HK-2 (cell line): ENCODE measurements around the gene SSH2.
"Not testable (repeated sequence)": the region's sequence is repeated elsewhere in the genome, so short reads cannot be mapped to it uniquely, and the experiment has no call there.

Source experiments
- DNase-seq: peaks from one replicate; pipeline ENCODE4 v3.0.0-alpha.2; 2018; ENCODE audit not compliant: unreplicated experiment

The SSH2 gene

DNA sequence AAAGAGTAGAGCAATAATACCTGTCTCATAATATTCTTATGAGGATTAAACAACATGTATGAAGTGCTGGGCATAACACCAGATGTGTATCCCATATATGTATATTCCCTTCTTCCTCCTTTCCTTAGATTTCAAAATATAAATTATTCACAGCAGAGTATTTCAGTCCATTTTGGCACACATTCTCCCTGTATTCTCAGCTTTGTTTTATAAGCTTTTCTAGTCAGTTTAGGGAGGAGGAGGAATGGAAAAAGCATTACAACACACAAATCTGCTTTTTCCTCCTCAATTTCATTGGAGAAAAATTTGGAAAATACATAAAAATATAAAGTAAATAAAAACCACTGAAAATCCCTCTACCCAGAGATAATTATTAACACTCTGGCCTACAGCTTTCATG, 260.8 kb downstream of the SSH2 start:
- DNase-seq, result no peak

DNA sequence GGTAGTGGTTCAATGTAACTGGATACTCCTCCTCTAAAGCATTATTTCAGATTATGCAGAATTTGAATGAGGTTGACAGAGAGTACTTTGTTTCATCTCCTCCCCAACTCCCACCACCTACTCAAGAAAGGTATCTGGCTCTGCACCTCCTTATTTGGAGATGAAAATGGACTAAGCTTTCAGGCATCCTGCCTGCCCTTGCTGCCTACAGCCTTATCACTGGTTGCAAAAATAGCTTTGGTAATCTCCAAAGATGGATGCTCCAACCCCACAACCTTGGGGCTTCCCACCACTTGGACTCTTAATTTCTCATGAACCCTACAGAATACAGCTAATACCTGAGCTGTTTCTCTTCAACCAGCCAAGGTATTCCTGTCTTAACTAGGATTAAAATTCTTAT, 262.1 kb downstream of the SSH2 start:
- no peak for DNase-seq

DNA sequence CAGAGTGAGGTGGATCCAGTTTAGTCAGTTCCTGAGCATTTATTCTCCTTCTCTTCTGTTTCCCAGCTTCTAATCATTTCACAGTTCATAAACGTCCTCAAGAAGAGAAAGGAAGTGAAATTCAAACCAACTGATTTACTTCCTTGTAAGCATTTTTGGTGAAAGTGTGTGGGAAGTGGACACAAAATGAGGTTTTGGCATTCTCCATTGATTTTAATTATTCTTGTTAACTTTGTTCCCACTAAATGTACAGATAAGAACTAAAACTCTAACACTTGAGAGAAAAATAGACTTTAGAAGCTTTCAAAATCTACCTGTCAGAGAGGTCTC, 264.6 kb downstream of the SSH2 start:
- no peak for DNase-seq

DNA sequence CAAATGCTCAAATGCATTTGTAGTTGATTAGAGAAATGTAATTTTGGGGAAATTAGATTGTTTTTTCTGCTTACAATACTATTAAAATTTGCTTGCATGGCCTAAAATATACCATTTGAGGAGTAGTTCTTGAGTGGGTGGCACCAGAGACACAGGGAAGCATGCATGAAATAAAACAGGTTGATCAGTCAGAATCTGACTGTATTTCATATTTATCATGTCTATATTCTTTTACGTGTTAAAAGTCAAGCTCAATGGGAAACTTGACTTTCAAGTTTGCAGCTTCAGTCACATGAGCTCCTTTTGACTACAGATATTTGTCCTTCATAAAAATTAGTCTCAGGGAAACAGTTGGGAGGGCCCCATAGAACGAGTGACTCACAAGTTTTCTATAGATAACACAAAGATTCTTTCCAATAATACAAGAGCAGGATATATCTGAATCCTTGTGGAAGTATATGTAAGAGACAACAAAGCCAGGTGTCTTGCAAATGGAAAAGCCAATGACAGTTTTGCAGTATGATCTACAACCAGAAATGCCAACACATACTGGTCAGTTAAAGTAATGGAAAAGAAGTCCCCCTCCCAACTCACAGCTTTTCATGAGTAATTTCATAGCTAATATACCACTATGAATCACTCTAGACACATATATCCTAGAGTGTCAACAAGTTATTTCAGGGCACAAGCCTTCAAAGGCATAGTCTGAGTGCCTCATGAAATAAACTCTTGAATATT, 265.1 kb downstream of the SSH2 start:
- DNase-seq, result no peak

DNA sequence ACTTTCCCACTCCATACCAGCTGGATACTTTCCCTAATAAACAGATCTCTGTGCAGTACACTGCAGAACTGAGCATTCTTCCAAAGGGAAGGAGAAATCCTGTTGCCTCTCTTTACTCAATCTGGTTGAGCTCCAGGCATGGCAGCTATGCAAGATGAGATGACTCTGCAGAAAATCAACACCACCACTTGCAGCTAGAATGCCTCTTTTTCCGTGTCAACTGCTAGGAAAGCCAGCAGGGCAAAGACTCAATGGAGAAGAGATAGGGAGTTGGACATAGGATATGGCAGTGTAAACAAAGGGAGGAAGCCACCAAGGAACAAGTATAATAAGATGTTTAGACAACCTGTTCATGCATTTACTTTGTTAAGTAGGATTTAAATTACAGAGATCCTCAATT, 266.9 kb downstream of the SSH2 start:
- no peak for DNase-seq

DNA sequence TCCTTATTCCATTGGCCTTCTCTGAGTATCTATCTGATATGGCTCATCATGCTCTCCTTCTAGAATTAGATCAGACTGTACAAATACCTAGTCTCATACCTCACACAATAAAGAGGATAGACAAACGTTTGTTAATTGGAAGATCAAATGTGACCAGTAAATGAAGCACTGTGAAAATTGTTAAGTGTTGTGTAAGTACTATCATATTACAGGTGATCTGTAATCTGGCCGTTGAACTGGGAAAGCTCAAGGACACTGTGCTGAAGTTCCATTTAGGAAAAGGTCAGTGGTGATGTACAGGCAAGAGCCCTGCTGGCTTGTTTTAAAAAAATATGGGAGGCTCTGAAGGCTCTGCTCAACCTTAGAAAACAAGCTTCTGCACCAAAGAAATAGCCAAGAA, 268.8 kb downstream of the SSH2 start:
- no peak for DNase-seq

DNA sequence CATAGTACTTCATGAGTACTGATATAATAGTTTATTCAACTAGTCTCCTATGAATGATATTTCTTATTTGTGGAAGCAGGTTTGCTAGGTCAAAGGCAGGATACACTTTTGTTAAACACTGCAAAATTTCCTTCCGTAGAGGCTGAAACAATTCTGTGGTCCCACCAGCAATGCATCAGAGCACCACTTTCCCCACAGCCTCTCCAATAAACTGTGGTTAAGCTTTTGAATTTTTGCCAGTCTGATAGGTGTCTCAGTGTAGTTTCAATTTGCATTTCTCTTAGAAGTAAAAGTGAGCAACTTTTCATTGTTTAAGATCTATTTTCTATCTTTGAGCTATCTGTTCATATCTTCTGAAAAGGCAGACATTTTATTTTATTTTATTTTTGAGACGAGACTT, 270.9 kb downstream of the SSH2 start:
- no peak for DNase-seq

DNA sequence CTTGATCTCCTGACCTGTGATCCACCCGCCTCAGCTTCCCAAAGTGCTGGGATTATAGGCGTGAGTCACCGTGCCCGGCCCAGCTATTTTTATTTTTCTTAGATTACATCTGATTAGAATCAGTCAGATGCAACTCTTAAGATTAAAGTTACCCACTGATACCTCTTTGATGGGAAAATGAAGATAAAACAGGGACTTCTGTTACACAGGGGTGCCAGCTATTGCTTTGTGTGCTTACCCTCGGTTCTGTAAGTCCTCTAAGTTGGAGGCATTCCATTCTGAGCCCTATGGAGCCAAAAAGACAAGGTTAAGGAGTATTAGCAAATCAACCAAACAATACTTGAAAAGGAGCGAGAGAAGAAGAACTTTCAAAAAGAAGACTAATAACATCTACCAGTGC, 274.7 kb downstream of the SSH2 start:
- DNase-seq, result no peak

DNA sequence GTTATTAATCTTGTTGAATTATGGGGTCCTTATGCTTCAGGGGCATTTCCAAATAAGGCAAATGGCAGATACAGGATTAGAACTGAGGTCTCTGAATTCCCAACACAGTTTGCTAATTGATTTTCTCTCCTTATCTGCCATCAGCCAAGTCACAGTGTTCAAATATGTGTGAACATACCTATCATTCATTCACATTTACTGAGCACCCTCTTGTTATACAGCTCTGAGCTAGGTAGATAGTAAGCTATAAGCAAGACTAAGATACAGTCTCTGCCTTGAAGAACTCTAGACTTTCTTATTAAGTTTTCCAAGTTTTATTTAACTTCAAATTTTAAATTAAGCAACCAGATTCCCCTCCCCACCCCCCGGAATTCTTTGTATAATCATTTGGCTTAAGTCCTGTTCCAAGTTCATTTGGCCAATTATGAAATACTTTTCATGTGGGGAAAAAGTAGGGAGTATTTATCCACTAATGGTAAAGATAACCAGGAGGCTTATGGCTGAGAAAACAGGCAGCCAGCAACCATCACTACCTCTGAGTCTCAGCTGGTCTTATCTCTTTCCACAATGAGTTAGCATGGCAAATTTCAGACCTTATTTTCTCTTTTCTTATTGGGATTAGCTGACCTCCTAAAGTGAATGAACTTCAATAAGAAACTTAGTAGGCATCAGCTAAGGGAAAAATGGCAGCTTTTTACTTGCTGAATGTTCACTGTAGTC, 275.9 kb downstream of the SSH2 start:
- DNase-seq, result no peak

DNA sequence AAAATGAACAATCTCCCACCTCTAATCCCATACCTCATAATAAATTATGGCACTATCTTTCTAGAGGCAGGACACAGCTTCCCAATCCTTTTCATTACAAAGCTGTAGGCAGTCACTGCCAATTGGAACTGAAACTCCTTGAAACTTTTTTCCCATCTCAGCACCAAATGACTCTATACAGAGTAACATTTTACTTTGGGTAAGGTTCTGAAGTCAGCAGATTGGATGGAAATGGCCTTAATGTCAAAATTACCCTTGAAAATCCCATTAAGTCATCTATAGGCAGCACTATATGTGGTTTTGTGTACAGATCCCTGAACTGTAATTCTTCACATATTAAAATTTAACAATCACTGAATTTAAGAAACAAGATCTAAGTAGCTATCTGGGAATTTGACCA, 277.1 kb downstream of the SSH2 start:
- no peak for DNase-seq

DNA sequence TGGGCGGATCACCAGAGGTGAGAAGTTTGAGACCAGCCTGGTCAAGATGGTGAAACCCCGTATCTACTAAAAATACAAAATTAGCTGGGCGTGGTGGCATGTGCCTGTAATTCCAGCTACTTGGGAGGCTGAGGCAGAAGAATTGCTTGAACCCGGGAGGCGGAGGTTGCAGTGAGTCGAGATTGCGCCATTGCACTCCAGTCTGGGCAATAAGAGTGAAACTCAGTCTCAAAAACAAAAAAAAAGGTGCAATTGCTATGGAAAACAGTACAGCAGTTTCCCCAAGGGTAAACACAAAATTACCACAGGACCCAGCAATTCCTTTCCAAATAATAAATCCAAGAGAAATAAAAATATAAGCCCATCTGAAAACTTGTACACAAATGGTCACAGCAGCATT, 278.1 kb downstream of the SSH2 start:
- not testable (repeated sequence) for DNase-seq

DNA sequence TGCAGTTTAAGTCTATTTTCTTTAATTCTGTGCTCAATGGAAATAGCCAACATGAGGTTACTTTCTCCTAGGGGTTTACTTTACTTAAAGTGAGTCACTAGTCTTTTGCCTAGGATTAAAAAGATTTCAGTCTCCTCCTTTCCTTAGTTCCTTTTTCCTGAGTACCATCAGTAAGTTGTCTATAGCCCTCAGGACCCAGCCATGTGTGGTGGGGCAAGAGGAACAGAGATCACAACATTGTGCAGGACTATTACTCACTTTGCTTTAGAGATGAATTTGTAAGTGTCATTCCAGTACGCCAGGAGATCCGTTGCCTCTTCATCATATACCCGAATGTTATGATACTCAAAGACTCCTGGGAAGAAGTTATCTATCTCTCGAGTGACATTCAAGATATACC, 279.6 kb downstream of the SSH2 start:
- DNase-seq, result no peak

DNA sequence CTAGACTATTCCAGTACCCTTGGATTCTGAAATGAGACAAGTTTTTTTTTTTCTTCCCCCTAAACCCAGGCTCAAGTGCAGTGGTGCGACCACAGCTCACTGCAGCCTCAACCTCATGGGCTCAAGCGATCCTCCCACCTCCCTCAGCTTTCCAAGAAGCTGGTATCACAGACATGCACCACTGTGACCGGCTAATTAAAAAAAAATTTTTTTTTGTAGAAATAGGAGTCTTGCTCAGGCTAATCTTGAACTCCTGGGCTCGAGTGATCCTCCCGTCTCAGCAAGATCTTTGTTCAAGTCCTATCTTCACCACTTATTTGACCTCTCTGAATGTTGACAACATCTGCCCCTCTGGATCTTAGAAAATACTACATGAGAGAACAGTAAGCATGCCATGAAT, 280.7 kb downstream of the SSH2 start:
- DNase-seq, result no peak

DNA sequence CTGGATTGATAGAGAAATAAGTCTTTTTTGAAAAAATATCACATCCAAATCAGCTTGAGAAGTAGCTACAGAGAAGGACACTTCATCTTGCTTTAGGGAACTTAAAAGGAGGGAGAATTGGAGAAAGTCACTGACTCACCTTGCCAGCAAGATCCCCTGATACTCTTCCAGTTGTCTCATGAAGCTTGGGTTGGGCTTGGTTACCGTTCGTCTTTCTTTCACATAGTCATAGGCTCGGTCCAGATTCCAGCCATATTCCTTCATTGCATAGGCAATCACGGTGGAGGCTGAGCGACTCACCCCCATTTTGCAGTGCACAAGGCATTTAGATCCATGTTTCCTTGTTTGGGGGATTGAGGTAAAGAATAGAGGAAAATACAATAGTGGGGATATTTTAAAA, 282.0 kb downstream of the SSH2 start:
- no peak for DNase-seq

DNA sequence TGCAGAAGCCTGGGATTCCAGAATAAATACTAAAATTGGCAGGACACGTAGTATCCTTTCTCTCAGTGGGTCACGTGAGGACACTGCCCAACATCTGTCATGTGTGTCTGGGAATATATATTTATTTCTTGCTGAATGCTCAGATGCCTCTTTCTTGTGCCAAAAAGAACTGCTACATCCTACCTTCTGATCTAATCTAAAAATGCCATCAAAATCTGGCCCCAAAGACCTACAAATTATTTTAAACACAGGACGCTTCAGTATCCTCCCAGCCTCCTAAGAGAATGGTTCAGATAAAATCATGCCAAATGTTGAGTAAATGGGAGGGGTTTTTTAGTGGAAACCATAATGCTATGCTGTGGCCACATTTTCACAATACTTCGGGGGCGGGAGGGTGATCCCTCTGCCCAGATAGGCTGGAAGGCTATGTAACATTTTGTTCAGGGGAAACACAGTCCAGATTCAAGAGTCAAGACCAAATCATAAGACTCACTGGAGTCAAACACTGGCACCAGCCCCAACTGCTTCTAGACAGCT, 284.4 kb downstream of the SSH2 start:
- DNase-seq, result no peak

DNA sequence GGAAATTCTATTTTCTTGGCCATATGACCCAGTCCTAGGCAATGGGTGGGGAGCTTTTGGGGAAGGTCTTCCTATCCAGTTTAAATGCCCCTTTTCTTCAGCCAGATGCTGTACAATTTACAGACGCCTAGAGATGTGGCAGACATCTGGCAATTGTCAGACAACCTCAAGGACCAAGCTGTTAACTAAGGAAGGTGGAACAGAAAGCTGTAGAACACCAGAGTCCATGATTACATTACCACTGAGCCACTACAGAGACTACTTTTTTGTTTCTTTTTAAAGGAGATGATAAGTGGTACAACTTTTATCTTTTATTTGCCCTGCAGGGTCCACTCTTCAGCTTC, 286.2 kb downstream of the SSH2 start:
- no peak for DNase-seq

DNA sequence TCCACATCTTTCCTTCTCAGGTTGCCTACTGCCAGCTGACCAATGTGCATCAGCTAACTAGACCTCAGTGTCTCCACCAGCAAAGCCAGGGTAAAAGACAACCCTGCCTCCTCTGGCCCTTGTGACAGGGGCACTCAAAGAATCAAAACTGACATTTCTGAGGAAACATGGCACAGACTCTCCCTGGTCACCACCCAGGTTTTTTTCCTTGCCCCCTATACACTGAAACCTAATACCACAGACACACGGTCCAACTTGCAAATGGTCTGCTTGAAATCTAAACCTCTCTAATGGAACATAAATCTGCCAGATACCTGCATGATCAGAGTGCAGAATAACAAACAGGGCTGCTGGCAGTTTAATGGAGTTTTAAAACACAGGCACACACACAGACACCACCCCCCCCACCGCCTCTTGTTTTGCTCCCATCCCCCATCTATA, 287.8 kb downstream of the SSH2 start:
- DNase-seq, result no peak

DNA sequence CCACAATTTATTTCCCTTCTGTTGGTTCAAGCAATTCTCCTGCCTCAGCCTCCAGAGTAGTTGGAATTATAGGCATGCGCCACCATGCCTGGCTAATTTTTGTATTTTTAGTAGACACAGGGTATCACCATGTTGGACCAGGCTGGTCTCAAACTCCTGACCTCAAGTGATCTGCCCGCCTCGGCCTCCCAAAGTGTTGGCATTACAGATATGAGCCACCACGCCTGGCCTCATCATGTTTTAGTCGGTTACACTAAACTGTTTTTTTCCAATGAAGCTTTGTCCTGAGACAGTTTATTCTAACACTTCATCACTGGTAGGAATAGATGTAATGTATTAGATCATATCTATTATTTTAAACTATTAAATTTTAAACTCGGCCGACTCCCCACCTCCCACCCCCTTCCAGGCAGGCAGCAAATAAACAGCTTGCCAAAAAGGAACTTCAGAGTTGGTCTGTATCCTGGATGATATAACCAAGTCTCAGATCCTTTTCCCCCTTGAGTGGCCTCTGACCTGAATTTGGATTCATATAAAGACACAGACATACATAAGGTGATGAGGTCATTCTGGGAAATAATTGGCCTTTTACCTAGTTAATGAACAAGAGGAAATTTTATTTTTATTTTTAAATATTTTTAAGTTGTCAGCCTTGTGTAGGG, 288.9 kb downstream of the SSH2 start:
- DNase-seq, result no peak

DNA sequence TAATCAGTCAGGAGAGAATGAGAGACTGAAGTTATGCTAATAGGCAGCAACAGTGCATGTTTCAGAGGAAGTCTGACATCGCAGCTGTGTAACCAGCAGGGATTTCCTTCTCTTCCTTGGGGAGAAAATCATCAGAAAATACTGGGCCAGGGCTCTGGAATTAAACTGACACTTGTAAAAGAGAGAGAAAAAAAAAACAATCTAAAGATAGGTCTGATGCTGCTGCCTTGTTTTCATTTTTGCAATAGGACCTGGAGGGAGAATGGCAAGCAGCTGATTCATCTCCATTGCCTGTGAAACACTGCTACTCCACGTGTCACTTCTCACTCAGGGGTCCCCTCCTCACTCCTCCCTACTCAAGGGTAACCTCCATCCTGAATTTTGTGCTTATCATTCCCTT, 289.6 kb downstream of the SSH2 start:
- no peak for DNase-seq

DNA sequence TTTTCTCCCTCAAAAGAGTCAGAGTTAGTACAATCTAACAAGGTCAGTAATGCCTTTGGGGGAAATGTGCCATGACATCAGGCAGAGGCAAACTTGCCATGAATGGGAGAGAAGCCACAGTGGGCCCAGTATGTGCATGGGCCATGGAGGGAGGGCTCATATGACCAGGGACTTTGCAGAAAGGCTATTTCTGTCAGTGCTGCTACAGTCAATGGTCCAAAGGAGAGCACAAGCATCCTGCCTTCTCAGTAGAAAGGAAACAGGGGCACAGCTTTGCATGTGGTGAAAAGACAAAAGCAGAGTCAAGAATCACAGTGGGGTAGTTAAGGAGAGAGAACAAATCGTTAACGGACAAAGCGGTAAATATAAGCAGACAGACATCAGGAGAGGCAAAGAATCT, 296.1 kb downstream of the SSH2 start:
- DNase-seq, result no peak

DNA sequence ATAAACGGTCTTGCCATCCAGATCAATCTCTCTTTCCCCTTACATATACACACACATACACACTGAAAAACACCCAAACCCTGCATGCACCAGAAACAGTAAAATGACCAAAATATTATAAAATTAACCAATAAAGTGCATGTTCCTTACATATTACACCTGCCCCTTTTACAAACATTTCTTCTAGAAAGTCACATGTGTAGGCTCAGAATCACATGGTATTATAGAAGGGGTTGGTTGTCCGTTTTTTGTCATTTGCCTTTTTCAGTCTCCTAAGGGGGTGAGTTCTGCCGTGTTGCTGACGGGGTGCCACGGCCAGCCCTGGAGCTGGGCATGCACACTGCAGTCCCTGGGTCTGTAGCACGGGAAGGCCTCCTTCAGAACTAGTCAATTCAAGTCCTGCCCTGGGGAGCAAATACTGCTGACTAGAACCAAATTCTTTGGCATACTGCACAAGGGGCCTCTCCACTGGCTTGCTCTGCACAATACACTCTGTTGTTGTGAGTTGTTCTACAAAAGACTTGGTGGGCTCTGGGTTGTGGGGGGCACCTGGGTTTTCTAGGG, 299.3 kb downstream of the SSH2 start:
- no peak for DNase-seq

DNA sequence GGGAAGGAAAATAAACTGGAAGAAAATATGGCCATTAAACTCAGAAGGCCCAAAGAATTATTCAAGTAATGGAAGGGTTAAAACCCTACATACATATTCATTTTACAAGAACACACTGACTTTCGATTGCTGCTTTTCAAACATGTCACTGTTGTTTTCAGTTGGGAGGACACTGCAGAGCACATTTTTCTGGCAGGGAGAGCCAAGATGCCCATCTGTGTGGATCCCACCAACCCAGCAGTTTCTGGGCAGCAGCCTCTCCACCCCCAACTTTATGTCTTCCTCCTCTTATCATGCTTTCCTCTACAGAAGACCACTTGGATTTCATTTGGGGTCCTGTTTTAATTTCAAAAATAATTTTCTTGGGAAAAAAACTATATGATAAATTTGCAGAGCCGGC, 300.2 kb downstream of the SSH2 start:
- no peak for DNase-seq

DNA sequence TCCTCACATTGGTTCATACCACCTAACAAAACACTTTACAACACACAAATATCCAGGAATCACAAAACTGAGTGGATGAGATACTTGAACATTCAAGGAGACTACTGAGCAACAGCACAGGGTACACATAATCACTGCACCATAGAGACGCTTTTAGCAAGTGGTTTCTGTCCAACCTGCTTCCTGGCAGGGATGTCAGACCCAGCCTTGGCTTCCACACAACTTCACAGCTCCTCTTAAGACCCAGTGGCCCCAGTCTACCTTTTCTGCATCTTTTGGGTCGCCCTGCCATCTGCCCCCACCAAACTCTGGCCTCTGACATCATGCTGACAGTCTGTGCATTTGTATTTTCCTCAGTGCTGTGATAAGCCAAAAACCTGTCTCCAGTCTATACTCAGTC, 301.4 kb downstream of the SSH2 start:
- no peak for DNase-seq
